Breast epithelium (tissue), 3 donors: ENCODE data around the gene ITGB1BP1.

Experiments used
- CTCF ChIP-seq, 3 donors: fragments of 450-650 bp; IDR thresholded peaks; one replicate each; pipeline ENCODE4 v1.5.1; 2016 to 2017; ENCODE audit warnings: antibody characterized with exemption in 3 of 3, mild to moderate bottlenecking in 3 of 3, moderate library complexity in 3 of 3
- POLR2AphosphoS5 ChIP-seq, 3 donors: sonication (generic); formaldehyde crosslinking; IDR thresholded peaks; one replicate each; pipeline ENCODE4 v1.6.1; 2017; ENCODE audit warnings: antibody characterized with exemption in 3 of 3

GRCh38 chr2:9384521-9384920 lies 38.8 kb downstream of the ITGB1BP1 start:
- TF ChIP-seq POLR2AphosphoS5 (IDR thresholded peaks at IDR 0.05) (no peak), CTCF (IDR thresholded peaks at IDR 0.05) (no peak)
